ENCODE data around the gene ZSCAN20.

The ZSCAN20 gene

DNA sequence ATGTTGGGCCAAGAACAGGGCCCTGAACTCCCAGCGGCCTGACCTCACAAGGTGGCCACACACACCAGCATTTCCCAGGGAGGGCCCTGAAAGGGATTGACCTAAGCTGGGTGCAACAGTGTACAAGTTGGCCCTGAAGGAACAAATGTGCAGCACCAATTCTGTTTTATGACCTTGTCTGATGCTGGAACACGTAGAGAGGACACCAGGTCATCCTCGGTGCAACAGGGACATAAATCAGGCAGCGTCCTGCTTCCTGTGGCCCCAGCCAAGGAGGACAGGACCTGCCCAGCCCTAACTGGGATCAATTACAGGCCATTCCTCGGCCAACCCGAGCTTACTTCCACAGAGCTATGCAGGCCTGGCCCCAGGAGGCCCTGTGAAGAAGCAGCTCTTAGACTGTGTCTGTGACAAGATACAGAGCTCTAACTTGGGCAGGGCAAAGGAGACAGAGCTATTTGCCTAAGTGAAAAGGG lies 28.7 kb upstream of the ZSCAN20 start:
- DNase-seq (ENCODE audit: low spot score), result no peak

DNA sequence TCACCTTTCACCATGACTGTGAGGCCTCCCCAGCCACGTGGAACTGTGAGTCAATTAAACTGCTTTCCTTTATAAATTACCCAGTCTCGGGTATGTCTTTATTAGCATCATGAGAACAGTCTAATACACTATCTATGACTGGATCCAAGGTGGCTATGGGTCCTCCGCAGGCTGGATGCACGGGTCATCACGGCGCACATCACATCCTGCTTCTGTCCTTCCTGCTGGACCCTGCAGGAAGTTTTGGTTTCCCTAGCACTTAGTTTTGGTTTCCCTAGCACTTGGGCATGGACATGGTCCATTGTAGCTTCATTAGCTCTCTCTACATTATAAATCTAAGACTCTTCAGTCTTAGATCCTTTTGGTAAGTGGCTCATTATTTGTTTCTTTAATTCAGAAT lies 27.3 kb upstream of the ZSCAN20 start:
- no peak for DNase-seq (ENCODE audit: low spot score)

DNA sequence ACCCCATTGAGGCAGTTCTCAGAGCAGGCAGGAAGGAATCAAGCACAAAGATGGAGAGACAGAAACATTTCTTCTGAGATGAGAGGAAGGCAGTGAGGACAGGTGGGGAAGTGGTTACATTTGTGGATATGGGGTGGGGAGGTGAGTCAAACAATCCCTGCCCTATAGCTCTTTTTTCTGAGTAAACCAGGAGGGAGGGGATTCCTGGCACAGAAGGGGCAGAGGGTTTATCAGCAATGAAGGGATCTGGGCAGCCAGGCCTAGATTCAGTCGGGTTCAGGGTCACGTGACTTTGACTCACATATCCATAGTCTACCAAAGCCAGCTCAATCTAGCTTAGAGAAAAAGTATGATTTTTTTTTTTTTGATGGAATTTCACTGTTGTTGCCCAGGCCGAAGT lies 25.9 kb upstream of the ZSCAN20 start:
- no peak for DNase-seq (ENCODE audit: low spot score)

DNA sequence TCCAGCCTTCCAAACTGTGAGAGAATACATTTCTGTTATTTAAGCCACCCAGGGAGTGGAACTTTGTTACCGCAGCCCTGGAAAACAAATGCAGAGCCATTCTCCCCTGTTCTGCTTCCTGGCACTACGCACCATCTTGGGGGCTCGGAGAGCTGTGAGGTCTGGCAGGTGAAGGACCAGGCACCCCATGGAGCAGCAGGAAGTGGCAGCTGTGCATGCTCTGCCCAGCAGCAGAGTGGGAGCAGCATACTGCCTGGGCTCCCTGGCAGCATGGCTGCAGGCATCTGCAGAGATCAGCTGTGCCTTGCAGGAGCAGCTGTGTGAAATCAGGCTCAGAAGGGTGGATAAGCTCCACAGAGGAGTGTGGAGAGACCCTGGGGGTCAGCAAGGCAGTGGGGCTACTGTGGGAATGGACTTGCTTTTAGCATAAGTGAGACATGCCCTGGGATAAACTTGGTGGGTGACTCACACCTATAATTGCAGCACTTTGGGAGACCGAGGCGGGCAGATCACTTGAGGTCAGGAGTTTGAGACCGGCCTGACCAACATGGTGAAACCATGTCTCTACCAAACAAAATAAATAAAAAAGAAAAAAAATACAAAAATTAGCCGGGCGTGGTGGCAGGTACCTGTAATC lies 17.7 kb upstream of the ZSCAN20 start:
- DNase-seq (ENCODE audit: low spot score), result no peak

DNA sequence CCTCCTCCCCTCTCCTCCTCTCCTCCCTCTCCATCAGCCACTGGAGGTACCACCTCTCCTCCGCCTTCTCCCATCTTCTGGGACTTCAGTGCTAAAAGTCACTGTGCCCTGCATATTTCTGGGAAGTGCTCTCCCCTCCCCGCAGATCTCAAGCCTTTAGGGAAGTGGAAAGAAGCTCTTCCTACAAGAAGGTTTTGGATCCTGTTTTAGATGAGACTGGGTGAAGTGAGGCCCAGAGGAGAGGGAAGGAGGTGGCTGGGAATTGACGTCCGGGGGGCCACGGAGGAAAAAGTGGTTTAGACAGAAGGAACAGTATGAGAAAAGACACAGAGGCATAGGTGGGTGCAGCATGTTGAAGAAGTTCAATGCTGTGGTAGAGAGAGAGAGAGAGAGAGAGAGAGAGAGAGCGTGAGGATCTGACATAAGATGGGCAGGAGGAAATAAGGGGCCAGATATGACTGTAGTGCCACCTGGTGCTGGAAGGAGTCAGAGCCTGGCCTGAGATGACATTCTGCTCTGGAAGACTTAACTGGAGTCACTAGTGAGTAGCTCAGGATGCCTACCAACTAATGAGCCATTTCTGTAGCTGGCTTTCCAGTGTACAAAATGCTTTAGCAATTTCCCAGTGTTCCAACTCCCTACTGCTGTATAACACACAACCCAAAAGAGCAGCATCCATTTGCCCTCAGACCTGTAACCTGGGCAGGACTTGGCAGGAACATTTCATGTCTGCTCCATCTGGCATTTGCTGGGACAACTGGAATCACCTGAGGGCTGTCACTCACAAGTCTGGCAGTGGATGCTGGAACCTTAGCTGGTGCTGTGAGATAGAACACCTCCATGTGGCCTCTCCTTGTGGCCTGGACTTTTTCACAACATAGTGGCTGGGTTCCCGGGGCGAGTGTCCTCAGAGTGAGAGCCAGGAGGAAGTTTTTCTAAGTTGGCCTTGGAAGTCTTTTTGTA lies 16.6 kb upstream of the ZSCAN20 start:
- DNase-seq (ENCODE audit: low spot score), result peak; percentile 33

DNA sequence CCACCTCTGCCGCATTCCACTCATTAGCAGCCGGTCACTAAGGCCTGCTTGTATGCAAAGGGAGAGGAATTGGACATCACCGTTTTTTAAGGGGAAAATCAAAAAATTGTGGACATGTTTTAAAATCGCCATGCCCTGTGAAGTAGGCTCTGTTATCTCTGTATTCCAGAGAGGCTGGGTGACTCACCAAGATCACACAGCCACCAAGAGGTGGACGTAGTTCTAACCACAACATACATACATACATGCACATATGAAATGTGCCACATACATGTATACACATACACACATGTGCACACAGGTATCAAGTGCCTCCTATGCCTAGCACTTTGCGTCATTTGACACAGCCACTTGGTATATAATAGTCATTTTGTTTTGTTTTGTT lies 16.0 kb upstream of the ZSCAN20 start:
- no peak for DNase-seq (ENCODE audit: low spot score)

DNA sequence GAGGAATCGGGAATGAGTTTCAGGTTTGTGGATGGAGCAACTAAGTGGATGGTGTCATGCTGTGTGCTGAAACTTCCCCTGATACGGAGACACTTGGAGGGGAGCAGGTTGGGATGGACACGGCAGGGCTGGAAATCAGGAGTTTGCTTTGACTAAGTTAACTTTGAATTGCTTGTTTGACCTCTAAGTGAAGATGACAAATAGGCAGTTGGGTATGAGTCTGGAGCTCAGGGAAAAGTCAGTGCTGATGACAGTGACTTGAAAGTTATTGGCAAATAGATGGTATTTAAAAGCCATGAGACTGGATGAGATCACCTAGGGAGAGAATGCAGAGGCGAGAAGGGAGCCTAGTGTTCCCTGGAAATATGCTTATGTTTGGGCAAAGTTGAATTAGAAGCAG lies 12.8 kb upstream of the ZSCAN20 start:
- no peak for DNase-seq (ENCODE audit: low spot score)

DNA sequence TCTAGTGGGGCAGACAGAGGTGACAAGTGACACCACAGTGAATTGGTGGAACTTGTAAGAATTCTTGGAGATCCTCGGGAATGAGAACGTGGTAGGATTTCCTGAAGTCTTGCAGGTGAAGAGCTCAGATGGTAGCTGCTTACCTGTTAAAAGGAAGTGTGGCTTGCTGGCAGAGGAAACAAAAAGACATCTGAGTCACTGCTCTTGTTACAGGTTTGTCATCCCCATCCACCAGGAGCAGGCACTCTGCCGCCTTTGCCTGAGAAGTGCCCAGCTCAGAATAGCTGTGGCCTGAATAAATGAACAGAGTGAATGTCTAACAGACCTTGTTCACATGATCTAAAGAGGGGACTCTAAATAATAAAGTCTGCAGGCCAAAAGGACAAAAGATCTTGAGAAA lies 12.3 kb upstream of the ZSCAN20 start:
- no peak for DNase-seq (ENCODE audit: low spot score)

DNA sequence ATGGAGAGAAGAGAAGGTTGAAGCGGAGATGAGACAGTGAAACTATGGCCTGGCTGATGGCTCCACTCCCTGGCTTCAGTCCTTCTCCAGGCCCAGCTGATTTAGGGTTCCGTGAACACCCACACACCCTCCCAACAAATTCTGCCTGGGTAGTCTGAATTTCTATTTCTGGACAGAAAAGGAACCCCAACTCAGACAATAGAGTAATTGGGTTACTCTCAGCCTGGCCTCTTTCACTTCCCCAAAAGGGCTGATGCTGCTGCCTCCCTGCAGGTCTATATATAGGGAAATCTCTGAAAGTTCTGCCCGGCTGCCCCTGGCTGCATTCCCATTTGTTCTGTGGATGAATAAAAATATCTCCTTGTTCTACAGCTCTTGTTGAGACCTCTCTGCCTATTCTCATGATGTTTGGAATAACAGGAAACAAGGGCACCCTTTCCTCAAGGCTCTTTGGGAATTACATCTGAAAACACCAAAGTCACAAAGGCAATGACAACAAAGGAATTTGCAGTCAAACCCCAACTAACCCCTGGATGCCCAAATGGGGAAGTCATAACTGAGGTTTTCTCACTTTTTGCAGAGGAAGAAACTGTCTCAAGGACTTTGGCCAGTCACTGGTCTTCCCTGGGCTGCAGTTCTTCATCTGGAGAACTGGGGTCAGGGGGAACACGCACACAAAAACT lies 11.4 kb upstream of the ZSCAN20 start:
- no peak for DNase-seq (ENCODE audit: low spot score)

DNA sequence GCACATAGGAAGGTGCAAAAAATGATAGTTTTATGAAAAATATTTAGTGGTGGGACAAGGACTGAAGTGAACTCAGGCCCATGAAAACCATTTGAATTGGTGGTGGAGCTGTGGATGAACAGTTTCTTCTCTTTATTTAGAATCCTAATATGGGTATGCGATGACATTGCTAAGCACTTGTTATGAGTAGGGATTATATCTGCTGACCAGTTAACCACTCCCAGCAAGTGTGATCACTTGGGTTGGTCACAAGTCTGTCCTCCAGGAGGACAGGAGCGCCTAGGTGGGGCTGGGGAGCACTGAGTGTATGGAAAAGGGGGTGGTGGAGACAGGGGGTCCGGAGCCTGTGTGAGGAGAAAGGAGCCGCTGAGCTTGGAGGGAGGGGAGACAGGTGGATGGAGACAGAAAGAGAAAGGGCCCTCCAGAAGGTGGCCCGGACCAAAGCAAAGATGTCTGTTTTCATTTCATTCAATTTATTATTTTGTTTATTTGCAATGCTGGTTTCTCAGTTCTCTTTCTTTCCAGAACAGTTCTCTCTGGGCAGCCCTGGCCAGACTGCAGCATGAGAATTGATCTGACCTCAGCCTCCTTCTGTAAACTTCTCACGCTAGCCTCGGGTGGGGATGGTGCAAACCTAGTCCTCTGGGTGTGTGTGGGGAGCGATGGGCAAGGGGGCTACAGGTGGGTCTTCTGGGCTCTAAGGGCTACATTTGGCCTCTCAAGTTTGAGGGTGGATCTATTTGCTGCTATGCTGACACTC lies 9.9 kb upstream of the ZSCAN20 start:
- no peak for DNase-seq (ENCODE audit: low spot score)

DNA sequence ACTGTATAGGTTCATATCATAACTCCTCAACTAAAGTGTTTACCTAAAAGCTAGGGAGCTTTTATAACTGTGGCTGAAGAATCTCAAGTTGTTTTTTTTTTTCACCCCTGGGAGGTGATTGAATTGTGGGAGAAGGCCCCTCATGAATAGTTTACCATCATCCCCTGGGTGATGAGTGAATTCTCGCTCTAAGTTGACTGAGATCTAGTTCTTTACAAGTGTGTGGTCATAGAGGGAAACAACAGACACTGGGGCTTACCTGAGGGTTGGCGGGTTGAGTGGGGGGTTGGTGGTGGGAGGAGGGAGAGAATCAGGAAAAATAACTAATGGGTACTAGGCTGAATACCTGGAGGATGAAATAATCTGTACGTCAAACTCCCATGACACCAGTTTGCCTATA lies 7.9 kb upstream of the ZSCAN20 start:
- no peak for DNase-seq (ENCODE audit: low spot score)

DNA sequence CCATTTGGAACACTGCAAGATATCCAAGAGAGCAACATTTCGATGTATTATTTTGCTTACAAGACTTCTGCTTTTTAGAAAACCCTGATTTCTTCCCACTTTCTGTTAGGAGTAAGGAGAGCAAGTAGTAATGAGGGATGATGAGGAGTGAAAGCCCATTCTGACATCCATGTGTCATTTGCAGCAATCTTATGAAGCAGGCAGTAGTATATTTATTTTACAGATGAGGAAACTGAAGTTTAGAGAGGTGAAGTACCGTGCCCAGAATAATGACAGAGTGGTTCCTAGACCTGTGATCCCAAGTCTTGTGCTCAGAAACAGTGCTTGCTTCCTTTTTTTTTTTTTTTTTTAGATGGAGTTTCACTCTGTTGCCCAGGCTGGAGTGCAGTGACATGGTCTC lies 7.1 kb upstream of the ZSCAN20 start:
- no peak for DNase-seq (ENCODE audit: low spot score)

DNA sequence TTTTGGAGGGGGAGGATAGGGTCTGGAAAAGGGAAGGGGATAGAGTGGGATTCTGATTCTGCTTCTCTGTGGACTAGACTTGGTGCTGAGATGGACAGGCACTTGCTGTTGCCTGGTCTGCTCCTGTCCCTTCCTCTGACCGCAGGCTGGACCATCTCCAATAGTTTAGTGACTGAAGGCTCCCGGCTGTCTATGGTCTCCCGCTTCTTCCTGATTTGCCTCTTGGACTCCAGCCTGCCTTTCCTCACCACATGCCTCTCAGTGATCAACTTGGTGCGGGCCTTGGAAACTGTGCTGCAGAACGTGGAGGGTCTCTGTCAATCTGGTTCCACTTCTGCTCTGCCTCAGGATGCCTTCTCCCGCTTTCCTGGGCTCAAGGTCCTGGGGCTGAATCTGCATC lies 6.3 kb upstream of the ZSCAN20 start:
- no peak for DNase-seq (ENCODE audit: low spot score)

DNA sequence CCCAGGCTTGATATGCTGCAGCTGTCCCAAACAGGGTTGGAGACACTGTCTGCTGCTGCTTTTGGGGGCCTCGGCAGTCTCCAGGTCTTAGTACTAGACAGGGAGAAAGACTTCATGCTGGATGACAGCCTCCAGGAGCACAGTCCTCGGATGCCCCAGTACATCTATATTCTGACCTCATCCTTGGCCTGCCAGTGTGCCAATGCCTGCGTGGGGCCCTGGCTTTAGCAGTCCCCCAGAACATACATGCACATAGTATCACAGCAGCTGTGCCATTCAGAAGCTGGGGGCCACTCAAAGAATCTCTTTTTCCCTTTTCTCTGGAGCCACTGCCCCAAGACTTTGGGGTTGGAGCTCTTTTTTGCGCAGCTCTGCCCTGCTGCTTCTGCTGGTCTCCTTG lies 4.4 kb upstream of the ZSCAN20 start:
- DNase-seq (ENCODE audit: low spot score), result no peak

DNA sequence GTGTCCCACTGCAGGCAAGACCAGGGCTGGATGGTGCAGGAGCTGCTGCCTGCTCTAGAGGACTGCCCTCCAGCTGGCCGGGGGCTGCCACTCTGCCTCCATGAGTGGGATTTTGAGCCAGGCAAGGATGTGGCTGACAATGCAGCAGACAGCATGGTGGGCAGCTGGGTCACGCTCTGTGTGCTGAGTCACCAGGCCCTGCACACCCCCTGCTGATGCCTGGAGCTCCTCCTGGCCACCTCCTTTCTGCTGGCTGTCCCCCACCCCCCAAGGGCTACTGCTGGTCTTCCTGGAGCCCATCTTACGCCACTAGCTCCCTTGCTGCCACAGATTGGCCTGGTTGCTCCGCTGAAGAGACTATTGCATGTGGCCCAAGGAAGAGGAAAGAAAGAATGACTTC lies 3.9 kb upstream of the ZSCAN20 start:
- no peak for DNase-seq (ENCODE audit: low spot score)

DNA sequence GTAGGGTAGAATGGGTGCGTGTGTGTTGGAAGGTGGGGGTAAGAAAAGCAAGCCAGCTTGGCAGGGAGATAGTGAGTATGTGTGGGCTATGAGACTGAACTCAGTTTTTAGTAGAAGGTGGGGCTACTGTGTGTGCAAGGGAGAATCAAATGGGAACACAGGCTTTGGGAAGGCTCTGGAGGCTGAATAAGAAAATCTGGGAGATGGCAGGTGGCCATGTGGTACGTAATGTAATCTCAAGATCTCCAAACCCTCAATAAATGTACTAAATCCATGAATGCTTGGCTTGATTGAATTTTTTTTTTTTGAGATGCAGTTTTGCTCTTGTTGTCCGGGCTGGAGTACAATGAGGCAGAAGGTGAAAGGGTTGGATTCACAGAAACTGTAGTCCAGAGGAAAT lies 3.5 kb upstream of the ZSCAN20 start:
- DNase-seq (ENCODE audit: low spot score), result no peak

DNA sequence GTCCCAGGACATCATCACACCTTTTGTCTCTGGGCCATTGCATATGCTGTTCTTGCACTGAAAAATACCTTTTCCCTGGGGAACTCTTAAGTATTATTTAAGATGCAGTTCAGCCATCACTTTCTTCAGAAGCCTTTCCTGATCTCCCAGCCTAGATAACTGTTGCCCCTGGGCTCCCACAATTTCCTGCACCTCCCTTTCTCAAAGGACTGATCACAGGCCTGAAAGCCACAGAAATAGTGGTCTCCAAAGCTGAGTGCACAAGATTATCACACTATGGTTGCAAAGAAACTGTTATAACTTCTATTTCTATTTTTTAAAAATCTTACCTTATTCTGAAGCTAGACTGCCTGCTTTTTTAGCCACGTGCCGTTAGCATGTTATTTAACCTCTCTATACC lies 2.8 kb upstream of the ZSCAN20 start:
- DNase-seq (ENCODE audit: low spot score), result no peak

DNA sequence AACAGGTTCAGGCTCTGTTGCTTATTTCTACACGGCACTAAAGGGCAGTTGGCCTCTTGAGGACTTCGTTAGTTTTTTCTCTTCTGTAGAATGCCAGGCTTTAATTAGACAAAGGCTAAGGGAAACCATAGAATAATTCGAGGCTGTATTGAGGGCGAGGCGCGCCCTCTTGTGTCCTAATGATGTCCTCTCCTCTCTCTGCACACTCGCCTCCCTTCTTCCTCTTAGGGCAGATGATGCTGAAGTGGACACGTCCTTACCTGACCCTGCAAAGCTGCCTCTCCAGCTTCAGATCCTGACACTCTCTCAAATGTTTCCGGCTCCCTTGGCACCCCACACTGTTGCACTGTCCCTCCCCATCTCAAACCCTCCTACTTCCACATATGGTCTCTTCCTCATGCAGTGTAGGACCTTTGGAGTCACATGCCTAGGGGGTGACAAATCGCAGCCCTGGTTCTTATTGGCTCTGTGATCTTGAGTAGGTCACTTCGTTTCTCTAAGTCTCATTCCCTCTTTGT lies 1.9 kb upstream of the ZSCAN20 start:
- peak; percentile 56 for DNase-seq (ENCODE audit: low spot score)

DNA sequence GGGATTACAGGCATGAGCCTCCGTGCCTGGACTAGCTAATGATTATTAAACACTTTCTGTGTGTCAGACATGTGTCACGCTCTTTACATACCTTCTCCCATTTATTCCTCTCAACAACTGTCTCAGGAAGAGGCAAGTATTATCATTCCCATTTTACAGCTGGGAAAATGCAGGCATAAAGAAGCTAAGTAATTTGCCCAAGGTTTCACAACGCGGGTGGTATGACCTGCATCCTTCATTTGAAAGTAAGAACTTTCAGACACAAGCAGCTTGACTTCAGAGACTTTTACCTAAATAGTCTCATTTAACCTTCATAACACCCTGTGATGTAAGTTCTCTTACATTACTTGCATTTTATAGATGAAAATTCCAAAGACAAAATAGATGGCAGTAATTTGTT lies 1.0 kb upstream of the ZSCAN20 start:
- DNase-seq (ENCODE audit: low spot score), result no peak

DNA sequence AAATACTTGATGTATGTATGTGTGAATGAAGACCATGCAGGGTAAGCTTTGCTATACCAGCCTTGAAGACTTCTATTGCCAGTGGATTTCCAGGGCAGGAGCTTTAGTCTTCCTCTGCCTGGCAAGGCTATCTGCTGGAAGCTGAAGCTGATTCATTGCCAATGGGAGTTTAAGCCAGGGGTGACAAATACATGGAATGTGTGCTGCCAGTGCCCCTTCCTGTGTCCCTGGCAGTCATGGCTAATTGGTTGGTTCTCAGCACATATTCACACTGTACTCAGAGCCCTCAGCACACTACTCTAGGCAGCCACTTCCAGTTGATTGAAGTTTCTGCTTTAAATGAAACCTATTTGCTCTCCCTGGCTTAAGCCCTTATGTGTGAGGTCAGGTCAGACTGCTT lies 1.5 kb downstream of the ZSCAN20 start:
- no peak for DNase-seq (ENCODE audit: low spot score)

DNA sequence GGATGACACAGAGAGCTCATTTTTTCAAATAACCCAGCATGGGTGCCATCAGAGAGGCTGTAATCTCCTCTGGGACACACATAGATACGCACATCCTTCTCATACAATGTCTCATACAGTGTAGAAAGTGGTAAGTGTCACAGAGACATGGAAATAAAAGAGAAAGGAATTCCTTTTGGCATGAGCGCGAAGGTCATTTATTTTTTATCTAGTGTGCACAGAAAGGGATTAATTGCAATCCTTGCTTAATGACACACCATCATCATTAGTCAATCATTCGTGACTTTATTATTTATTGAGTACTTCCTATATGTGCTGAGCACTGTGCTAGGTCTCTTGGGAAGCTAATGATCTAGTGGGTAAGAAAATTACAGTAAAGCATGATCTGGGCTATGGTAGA lies 5.0 kb downstream of the ZSCAN20 start:
- no peak for DNase-seq (ENCODE audit: low spot score)

DNA sequence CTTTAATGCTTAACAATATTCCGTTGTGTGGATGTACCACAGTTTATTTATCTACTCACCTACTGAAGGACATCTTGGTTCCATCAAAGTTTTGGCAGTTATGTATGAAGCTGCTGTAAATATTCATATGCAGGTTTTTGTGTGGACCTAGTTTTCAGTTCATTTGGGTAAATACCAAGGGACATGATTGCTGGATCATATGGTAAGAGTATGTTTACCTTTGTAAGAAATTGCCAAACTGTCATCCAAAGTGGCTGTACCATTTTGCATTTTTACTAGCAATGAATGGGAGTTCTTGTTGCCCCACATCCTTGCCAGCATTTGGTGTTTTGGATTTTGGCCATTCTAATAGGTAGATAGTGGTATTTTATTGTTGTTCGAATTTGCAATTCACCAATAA lies 10.0 kb downstream of the ZSCAN20 start:
- DNase-seq (ENCODE audit: low spot score), result no peak
